Immature natural killer cell (primary cell): ENCODE data around the gene PNPLA5. TPM values are rescaled to one million over a fixed set of nuclear protein-coding genes. Genes with fewer than 3 reads are reported as not detected.
"Not testable (repeated sequence)": the region's sequence is repeated elsewhere in the genome, so short reads cannot be mapped to it uniquely, and the experiment has no call there.

Experiments used
- DNase-seq, 3 donors: peaks; one replicate each; pipeline ENCODE4 v3.0.0; 2022; ENCODE audit warnings: mixed read lengths in 1 of 3
- H3K27ac Mint-ChIP-seq, 6 donors: one replicate each; pipeline ENCODE4 v1.8.0; 2020; ENCODE audit warnings: mixed read lengths in 6 of 6, mild to moderate bottlenecking in 5 of 6, inconsistent platforms in 4 of 6, moderate library complexity in 3 of 6
- H3K27me3 Mint-ChIP-seq, 3 donors: one replicate each; pipeline ENCODE4 v1.8.0; 2020 to 2021; ENCODE audit warnings: low read depth in 3 of 3, mild to moderate bottlenecking in 3 of 3, mixed read lengths in 3 of 3, moderate library complexity in 3 of 3, inconsistent platforms in 1 of 3
- H3K36me3 Mint-ChIP-seq, 3 donors: one replicate each; pipeline ENCODE4 v1.8.0; 2020; ENCODE audit warnings: mixed read lengths in 3 of 3, inconsistent platforms in 2 of 3, mild to moderate bottlenecking in 2 of 3
- H3K4me1 Mint-ChIP-seq, 2 donors: one replicate each; pipeline ENCODE4 v1.8.0; 2020; ENCODE audit warnings: inconsistent platforms in 2 of 2, mild to moderate bottlenecking in 2 of 2, mixed read lengths in 2 of 2, moderate library complexity in 1 of 2
- H3K4me3 Mint-ChIP-seq, 5 donors: one replicate each; pipeline ENCODE4 v1.8.0; 2020; ENCODE audit warnings: mild to moderate bottlenecking in 5 of 5, mixed read lengths in 5 of 5, inconsistent platforms in 3 of 5, moderate library complexity in 3 of 5
- H3K9me3 Mint-ChIP-seq, 6 donors: one replicate each; pipeline ENCODE4 v1.8.0; 2020; ENCODE audit warnings: mild to moderate bottlenecking in 6 of 6, mixed read lengths in 6 of 6, inconsistent platforms in 4 of 6, moderate library complexity in 3 of 6
- polyA plus RNA-seq, 3 donors: library from polyadenylated mRNA; unstranded; fragments of 300-500 nt; fragmentation: Illumina TruSeq; gene quantifications; one replicate each; pipeline ENCODE4 v1.2.3, GENCODE V29; 2021

Gene PNPLA5
- polyA plus RNA-seq, 3 donors from 2014 or later, result not detected

- H3K9me3 Mint-ChIP-seq, result no peaks in the 10 kb centered on the region
- H3K36me3 Mint-ChIP-seq, result no peaks in the 10 kb centered on the region
- peaks cover 5 to 7% of the 10 kb centered on the region in 2 donors for H3K4me1 Mint-ChIP-seq
- no peak overlapping the region for H3K27ac Mint-ChIP-seq
- no peak overlapping the region for H3K4me3 Mint-ChIP-seq
- peaks cover 0 to 11% (median 5%) of the 10 kb centered on the region in 3 donors for H3K27me3 Mint-ChIP-seq
- no peak for DNase-seq
Measured at GRCh38 chr22:43919106-43919973, 27.5 kb upstream of the PNPLA5 start.

- H3K27me3 Mint-ChIP-seq, result peaks cover 1 to 18% (median 2%) of the 10 kb centered on the region in 3 donors
- H3K36me3 Mint-ChIP-seq, result no peaks in the 10 kb centered on the region
- H3K27ac Mint-ChIP-seq, result no peak overlapping the region
- no peak overlapping the region for H3K4me3 Mint-ChIP-seq
- H3K9me3 Mint-ChIP-seq, result no peaks in the 10 kb centered on the region
- DNase-seq, result no peak
- H3K4me1 Mint-ChIP-seq, result no peaks in the 10 kb centered on the region
Measured at GRCh38 chr22:43917521-43917920, 25.7 kb upstream of the PNPLA5 start.

- no peak overlapping the region for H3K4me3 Mint-ChIP-seq
- no peaks in the 10 kb centered on the region for H3K36me3 Mint-ChIP-seq
- no peak for DNase-seq
- H3K9me3 Mint-ChIP-seq, result no peaks in the 10 kb centered on the region
- peaks cover 4 to 12% (median 6%) of the 10 kb centered on the region in 3 donors for H3K27me3 Mint-ChIP-seq
- H3K27ac Mint-ChIP-seq, result no peak overlapping the region
- no peaks in the 10 kb centered on the region for H3K4me1 Mint-ChIP-seq
Measured at GRCh38 chr22:43911351-43911750, 19.5 kb upstream of the PNPLA5 start.

- Mint-ChIP-seq H3K36me3 (no peaks in the 10 kb centered on the region), H3K9me3 (no peaks in the 10 kb centered on the region), H3K27me3 (peaks cover 4 to 12% (median 6%) of the 10 kb centered on the region in 3 donors), H3K4me3 (no peak overlapping the region), H3K27ac (no peak overlapping the region), H3K4me1 (no peaks in the 10 kb centered on the region)
- DNase-seq, result no peak
Measured at GRCh38 chr22:43910178-43910695, 18.4 kb upstream of the PNPLA5 start.

GRCh38 chr22:43909708-43910107 is 17.9 kb upstream of the PNPLA5 start:
- H3K9me3 Mint-ChIP-seq, result no peaks in the 10 kb centered on the region
- H3K27ac Mint-ChIP-seq, result no peak overlapping the region
- peaks cover 4 to 12% (median 6%) of the 10 kb centered on the region in 3 donors for H3K27me3 Mint-ChIP-seq
- no peak for DNase-seq
- H3K4me1 Mint-ChIP-seq, result no peaks in the 10 kb centered on the region
- H3K4me3 Mint-ChIP-seq, result no peak overlapping the region
- H3K36me3 Mint-ChIP-seq, result no peaks in the 10 kb centered on the region

- H3K4me1 Mint-ChIP-seq, result peaks cover 0 to 3% of the 10 kb centered on the region in 2 donors
- H3K27me3 Mint-ChIP-seq, result peaks cover 6 to 10% (median 6%) of the 10 kb centered on the region in 3 donors
- H3K9me3 Mint-ChIP-seq, result no peaks in the 10 kb centered on the region
- no peak overlapping the region for H3K27ac Mint-ChIP-seq
- H3K36me3 Mint-ChIP-seq, result no peaks in the 10 kb centered on the region
- DNase-seq, result no peak
- H3K4me3 Mint-ChIP-seq, result no peak overlapping the region
Measured at GRCh38 chr22:43905681-43906080, 13.9 kb upstream of the PNPLA5 start.

GRCh38 chr22:43904412-43904811 is 12.6 kb upstream of the PNPLA5 start:
- H3K4me3 Mint-ChIP-seq, H3K27me3 Mint-ChIP-seq, H3K36me3 Mint-ChIP-seq, H3K27ac Mint-ChIP-seq, H3K4me1 Mint-ChIP-seq, H3K9me3 Mint-ChIP-seq: not testable (repeated sequence)
- DNase-seq, result peak; percentile 13 to 37 (median 30)

- not testable (repeated sequence) for H3K27me3 Mint-ChIP-seq, H3K36me3 Mint-ChIP-seq, H3K27ac Mint-ChIP-seq, H3K4me1 Mint-ChIP-seq, H3K4me3 Mint-ChIP-seq, DNase-seq, H3K9me3 Mint-ChIP-seq
Measured at GRCh38 chr22:43903033-43903432, 11.2 kb upstream of the PNPLA5 start.

- Mint-ChIP-seq H3K9me3 (no peaks in the 10 kb centered on the region), H3K4me3 (no peak overlapping the region), H3K4me1 (peaks cover 0 to 3% of the 10 kb centered on the region in 2 donors), H3K36me3 (no peaks in the 10 kb centered on the region), H3K27me3 (peaks cover 6 to 12% (median 10%) of the 10 kb centered on the region in 3 donors), H3K27ac (no peak overlapping the region)
- no peak for DNase-seq
Measured at GRCh38 chr22:43901976-43902643, 10.3 kb upstream of the PNPLA5 start.

GRCh38 chr22:43900206-43900605 is 8.4 kb upstream of the PNPLA5 start:
- DNase-seq, result no peak
- peaks cover 0 to 3% of the 10 kb centered on the region in 2 donors for H3K4me1 Mint-ChIP-seq
- H3K27ac Mint-ChIP-seq, result no peak overlapping the region
- peaks cover 6 to 16% (median 10%) of the 10 kb centered on the region in 3 donors for H3K27me3 Mint-ChIP-seq
- H3K9me3 Mint-ChIP-seq, result no peaks in the 10 kb centered on the region
- H3K36me3 Mint-ChIP-seq, result no peaks in the 10 kb centered on the region
- H3K4me3 Mint-ChIP-seq, result no peak overlapping the region

GRCh38 chr22:43897751-43898261 is 6.0 kb upstream of the PNPLA5 start:
- Mint-ChIP-seq H3K27me3 (peaks cover 3 to 15% (median 7%) of the 10 kb centered on the region in 3 donors), H3K4me3 (no peak overlapping the region), H3K9me3 (no peaks in the 10 kb centered on the region)

GRCh38 chr22:43895986-43896645 is 4.3 kb upstream of the PNPLA5 start:
- no peak overlapping the region for H3K27ac Mint-ChIP-seq
- H3K27me3 Mint-ChIP-seq, result peaks cover 2 to 11% (median 9%) of the 10 kb centered on the region in 3 donors
- no peaks in the 10 kb centered on the region for H3K9me3 Mint-ChIP-seq
- no peaks in the 10 kb centered on the region for H3K4me1 Mint-ChIP-seq
- DNase-seq, result no peak
- H3K36me3 Mint-ChIP-seq, result no peaks in the 10 kb centered on the region
- no peak overlapping the region for H3K4me3 Mint-ChIP-seq

More at GRCh38 chr22:43897751-43898261, 6.0 kb upstream of the PNPLA5 start:
- no peak for DNase-seq
- Mint-ChIP-seq H3K4me1 (no peaks in the 10 kb centered on the region), H3K27ac (no peak overlapping the region), H3K36me3 (no peaks in the 10 kb centered on the region)

GRCh38 chr22:43894122-43894521 is 2.3 kb upstream of the PNPLA5 start:
- Mint-ChIP-seq H3K36me3 (no peaks in the 10 kb centered on the region), H3K4me1 (no peaks in the 10 kb centered on the region), H3K27me3 (peaks cover 2 to 14% (median 11%) of the 10 kb centered on the region in 3 donors), H3K27ac (no peak overlapping the region), H3K4me3 (no peak overlapping the region), H3K9me3 (no peaks in the 10 kb centered on the region)
- DNase-seq, result no peak
